NCI-H82 (cell line): Measurements from ENCODE around the gene FGD2.

Source experiments
- DNase-seq: peaks from one replicate; lab custom pipeline; 2025; lab: John Stamatoyannopoulos, UW

The FGD2 gene

GRCh38 chr6:36997811-36998722 is 7.4 kb upstream of the FGD2 start:
- no peak for DNase-seq

GRCh38 chr6:36998723-36999038 is 6.8 kb upstream of the FGD2 start:
- no peak for DNase-seq

DNA sequence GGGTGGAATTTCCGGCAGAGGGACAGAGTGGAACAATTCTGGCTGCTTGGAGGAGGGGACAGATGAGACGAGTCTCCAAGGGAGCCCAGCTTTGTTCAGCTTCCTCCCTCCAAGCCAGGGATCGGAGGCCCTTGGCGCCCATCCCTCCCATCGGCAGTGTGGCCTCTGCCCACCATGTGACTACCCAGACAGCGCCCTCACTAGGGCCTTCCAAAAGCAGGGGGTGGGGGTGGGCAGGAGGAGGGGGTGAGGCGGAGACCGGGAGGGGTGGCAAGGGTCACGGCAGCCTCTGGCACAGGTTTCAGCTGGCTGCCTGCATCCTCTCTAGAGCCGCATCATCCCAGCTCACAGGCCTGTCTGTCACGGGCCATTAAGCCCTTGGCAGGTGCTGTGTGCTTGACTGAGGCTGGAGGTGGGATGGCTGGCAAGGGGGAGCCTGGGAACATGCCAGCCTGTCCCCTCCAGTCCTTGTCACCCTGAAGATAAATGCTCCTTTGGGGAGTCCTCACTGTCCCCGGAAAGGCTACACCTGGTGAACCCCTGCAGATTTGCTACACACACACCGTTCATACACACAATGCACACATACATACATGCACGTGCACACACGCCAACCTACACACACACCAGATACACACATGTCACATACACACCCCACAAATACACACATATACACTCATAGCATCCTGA is 6.2 kb upstream of the FGD2 start:
- no peak for DNase-seq

GRCh38 chr6:36999751-37000125 is 5.7 kb upstream of the FGD2 start:
- no peak for DNase-seq

DNA sequence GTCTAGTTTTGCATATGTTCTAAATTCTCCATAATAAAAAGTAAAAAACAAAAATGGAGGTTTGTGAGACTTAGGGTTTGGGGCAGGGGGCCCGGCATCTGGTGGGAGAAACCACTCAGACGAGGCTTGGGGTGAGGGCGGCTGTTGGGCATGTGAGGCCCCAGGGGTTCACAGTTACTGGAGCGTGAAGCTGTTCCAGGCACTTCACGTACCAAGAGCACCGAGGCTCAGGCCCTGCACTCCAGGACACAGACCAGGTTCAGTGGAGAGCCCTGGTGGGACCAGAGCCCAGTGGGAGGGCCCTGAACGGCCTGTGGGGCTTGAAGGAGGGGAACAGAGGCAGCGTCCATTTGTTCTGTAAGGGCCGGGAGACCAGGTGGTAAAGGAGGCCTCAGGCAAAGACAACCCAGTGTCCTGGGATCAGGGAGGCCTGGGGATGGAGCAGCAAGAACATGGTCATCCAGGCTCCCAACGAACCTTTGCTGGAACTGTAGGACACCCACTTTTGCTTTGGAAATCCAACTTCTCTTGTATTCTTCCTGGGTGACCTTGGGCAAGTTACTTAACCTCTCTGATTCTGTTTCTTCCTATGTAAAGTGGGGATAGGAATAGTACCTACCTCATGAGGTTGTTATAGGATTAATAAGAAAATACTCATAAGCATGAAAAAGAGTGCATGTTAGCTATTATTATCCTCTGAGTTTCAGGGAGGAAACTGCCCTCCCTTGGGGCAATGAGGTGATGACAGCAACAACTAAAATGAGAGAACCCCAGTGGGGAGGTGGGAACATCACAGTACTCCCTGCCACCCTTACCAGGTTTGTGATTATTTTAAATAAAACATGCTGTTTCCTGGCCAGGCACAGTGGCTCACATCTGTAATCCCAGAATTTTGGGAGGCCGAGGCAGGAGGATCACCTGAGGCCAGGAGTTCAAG is 1.1 kb upstream of the FGD2 start:
- no peak for DNase-seq

DNA sequence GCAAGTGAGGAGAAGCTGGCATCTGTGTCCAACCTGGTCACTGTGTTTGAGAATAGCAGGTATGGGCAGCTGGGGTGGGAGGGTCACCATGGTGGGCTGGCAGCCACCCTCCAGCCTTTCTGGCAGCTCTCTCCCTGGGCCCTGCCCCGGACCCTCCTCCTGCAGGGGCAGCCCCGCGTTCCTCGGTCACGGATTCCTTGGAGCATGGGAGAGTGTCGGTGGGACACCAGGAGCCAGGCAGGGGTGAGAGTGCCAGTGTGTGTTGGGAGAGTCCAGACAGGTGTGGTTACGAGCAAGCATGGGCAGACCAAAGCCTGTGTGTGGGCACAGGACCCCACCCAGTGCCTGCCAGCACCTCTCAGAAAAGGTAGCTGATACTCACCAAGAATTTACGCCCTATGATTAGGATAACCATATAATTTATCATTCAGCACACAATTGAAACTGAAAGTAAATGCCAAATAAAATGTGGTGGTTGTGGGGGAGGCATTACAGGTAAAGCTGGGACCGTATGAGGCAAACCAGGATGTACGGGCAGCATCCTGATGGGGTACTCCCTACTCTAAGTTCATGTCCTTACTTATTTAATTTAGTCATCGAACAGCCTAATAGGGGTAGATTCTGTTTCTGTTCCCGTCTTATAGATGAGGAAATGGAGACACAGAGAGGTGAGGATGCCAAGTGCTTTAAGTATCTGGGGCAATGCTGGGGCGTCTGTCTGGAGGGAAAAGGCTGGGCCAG is 542 bp downstream of the FGD2 start:
- no peak for DNase-seq

- no peak for DNase-seq
Observed at GRCh38 chr6:37006793-37007339, 1.4 kb downstream of the FGD2 start.

- no peak for DNase-seq
Observed at GRCh38 chr6:37007340-37008043, 2.0 kb downstream of the FGD2 start.

DNA sequence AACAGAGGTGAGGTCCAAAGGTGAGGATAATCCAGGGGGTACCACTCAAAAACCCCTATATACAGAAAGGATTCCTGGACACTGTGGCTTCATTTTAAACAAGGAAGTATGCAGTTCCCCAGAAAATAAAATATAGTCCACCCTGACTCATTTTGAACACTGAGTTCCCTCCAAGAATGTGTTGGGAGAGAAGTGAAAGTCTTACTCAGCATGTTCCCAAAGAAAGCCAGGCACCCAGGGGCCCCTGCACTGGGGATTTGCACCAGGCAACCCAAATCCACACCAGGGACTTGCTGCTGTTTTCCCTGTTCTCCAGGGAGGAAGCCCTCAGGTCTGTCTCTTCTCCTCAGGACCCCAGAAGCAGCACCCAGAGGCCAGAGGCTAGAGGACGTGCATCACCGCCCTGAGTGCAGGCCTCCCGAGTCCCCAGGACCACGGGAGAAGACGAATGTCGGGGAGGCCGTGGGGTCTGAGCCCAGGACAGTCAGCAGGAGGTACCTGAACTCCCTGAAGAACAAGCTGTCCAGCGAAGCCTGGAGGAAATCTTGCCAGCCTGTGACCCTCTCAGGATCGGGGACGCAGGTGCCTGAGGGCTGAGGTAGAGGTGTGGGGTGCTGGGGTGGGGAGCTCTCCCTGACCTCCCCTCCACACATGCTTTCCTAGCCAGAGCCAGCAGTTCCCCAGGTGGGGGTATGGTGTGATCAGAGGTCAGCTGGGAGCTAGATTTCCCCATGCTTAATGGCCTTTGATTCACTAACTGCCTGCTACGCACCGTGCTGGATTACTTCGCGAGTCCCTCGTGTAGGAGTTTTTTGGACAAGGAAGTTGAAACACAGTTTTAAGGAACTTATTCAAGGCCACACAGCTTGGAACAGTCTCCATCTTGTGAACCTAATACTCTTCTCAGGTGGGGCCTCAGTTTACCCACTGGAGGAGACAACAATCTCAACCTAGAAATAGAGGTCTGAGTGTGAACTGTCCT is 3.3 kb downstream of the FGD2 start:
- DNase-seq = no peak

DNA sequence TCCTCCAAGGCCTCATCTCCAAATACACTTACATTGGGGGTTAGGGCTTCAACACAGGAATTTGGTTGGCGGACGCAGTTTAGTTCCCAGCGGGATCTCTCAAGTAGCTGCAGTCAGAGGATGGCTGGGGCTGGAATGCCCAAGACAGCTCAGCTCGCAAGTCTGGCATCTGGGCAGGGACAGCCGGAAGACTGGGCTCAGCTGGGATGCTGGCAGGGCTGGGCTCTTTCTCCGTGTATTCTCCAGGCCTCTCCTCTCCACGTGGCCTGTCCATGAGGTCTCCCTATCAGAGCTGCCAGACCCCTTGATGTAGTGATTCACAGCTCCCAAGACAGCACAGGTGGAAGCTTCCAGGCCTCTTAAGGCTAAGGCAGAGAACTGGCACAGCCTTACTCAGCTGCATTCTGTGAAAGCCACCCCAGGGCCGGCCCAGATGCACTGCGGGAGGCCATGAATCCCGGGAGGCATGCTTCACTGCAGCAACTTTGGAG is 5.0 kb downstream of the FGD2 start:
- no peak for DNase-seq

DNA sequence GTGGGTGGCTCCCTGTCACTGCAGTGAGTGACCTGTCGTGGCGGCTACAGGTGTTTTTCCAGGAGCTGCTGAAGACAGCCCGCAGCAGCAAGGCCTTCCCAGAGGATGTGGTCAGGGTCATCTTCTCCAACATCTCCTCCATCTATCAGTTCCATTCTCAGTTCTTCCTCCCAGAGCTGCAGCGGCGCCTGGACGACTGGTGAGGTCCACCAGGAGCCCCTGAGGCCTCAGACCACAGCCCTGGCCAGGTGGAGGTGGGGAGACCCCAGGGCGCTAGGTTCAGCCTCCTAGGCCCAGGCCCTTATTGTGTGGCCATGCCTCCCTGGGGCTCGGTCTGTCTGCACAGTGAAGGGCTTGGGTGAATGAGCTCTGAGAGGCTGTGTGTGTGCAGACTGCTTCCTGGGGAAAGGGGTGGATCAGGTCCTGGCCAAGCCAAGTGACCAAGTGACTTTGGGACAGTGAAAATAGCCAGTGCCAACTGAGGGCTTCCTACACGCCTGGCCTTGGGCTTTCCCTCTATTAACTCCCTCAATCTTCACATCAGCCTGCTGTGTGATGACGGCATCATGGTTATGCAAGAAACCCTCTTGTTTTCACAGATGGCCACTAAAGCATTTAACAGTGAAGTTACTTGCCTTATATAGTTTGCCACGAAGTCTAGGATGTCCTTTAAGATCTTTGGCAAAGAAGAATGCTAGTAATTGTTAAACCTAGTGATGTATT is 6.4 kb downstream of the FGD2 start:
- no peak for DNase-seq

DNA sequence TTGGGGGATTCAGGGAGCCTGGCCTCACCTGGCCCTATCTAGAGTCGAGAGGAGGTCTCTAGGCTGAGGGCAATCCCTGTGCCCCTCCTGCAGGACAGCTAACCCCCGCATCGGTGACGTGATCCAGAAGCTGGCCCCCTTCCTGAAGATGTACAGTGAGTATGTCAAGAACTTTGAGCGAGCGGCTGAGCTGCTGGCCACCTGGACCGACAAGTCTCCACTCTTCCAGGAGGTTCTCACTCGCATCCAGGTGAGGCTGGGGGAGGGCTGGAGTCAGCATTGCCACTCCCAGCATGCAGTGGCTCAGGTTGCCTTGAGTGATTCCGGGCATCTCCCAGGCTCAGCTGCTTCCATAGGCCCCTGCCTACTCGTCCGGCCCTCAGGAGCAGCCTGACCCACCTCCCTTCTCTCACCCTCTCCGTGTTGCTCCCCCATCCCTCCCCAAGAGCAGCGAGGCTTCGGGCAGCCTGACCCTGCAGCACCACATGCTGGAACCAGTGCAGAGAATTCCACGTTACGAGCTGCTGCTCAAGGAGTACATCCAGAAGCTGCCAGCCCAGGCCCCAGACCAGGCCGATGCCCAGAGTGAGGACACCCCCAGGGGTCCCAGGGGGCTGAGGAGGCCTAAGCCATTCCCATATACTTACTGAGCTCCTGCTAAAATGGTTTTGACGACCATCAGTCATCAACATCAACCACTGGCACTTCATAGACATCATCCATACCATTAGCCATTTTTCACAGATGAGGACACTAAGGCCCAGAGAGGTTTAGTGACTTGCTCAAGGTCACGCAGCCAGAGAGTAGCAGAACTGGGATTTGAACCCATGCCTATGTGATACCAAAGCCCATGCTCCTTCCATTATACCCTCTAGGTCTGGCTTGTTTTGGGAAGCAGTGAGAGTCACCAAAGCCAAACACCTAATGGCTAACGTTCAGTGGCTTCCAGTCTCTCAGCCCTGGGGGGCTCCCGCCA is 8.3 kb downstream of the FGD2 start:
- DNase-seq = no peak

DNA sequence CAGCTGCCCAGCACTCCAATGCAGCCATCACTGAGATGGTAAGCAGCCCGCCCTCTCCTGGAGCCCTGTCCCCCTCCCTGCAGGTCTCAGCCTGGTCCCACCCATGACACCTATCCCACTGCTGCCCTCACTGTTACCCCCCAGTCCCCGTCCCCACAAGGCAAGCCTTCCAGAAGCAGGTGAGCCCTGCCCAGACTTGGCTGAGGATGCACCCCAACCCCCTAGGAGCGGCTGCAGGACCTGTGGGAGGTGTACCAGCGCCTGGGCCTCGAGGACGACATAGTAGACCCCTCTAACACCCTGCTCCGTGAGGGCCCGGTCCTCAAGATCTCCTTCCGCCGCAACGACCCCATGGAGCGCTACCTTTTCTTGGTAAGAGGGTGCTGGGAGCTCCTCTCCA is 9.2 kb downstream of the FGD2 start:
- no peak for DNase-seq

DNA sequence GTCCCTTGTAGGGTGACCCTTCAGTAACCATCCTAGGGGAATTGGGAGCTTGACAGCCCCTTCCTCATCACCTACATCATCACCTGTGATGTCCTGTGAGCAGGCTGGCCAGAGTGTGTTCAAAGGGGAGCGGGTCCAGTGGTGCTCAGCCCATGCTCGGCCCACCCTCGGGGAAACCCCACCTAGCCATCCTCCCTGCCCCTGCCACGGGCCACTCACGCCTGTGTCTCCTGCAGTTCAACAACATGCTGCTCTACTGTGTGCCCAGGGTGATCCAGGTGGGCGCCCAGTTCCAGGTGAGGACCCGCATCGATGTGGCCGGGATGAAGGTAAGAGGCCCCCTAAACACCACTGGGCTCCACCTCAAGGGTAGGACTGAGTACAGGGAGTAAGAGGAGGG is 10.1 kb downstream of the FGD2 start:
- DNase-seq = no peak

GRCh38 chr6:37016995-37017394 is 11.5 kb downstream of the FGD2 start:
- DNase-seq = no peak

- no peak for DNase-seq
Observed at GRCh38 chr6:37017606-37018197, 12.2 kb downstream of the FGD2 start.
